ENCODE measurements around the gene SLC25A11.
A peak's percentile ranks its signal among the peaks of the same experiment; 100 is the strongest.
"Not testable (repeated sequence)": the region's sequence is repeated elsewhere in the genome, so short reads cannot be mapped to it uniquely, and the experiment has no call there.

SLC25A11 gene

DNA sequence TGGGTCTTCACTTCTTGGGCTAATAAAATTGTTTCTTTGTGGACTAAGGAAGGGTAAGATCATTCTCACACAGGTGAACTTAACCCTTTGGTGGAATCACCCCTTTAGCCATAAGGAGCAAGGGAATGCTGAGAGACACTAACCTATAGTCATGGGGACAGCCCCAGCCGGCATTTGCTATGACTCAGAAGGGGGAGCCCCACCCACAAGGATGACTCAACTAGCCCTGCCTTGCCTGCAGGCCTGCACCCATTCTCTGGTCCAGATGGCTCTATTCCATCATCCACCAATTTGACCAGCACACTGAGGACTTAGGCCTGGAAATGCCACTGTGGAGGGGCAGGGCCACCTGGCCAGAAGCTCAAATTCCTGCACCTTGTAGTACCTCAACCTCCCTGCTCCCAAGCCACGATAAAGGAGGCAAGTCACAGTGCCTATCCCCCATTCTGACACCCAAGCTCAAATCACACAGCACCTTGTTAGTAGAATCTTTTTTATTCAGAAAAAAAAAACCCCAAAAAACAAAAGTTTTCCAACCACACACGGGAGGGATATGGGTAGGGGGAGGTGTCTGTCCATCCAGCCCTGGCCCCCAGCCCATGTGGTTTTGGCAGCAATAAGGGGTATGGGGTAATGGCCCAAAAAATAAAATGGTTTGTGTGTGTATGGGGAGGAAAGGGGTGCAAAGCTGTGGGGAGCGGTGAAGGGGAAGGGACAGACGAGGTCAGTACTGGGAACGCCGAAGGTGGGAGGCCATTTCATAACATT lies 5.5 kb upstream of the SLC25A11 start:
- no peak for DNase-seq

DNA sequence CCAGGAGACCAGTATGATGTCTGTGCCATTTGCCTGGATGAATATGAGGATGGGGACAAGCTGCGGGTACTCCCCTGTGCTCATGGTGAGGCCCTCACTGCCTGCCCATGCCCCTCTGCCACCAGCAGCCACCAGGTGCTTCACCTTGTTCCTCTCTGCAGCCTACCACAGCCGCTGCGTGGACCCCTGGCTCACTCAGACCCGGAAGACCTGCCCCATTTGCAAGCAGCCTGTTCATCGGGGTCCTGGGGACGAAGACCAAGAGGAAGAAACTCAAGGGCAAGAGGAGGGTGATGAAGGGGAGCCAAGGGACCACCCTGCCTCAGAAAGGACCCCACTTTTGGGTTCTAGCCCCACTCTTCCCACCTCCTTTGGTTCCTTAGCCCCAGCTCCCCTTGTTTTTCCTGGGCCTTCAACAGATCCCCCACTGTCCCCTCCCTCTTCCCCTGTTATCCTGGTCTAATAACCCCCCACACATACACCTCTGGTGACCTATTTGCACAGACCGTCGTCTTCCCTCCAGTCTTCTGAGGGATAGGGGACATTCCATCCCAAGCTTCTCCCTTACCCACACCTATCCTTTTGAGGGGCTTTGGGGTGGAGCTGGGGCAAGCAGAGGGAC lies 4.8 kb upstream of the SLC25A11 start:
- DNase-seq, result no peak

DNA sequence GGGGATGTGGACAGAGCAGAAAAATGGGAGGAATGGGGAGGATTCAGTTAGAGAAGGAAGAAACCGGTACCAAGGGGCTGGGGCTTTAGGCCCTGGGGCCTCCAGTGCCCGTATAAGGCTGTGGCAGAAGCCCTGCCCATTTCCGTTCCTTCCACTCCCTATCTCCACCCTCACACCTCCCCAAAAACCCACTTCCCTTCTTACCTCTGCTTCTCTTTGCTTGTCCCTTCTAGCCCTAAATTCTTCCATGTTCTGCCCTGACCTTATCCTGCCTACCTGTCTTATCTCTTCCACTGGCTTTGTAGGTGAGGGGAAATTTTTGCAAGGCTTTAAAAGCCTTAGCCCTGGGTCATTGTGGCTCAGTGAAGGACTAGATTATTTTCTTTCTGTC lies 4.3 kb upstream of the SLC25A11 start:
- DNase-seq, result no peak

DNA sequence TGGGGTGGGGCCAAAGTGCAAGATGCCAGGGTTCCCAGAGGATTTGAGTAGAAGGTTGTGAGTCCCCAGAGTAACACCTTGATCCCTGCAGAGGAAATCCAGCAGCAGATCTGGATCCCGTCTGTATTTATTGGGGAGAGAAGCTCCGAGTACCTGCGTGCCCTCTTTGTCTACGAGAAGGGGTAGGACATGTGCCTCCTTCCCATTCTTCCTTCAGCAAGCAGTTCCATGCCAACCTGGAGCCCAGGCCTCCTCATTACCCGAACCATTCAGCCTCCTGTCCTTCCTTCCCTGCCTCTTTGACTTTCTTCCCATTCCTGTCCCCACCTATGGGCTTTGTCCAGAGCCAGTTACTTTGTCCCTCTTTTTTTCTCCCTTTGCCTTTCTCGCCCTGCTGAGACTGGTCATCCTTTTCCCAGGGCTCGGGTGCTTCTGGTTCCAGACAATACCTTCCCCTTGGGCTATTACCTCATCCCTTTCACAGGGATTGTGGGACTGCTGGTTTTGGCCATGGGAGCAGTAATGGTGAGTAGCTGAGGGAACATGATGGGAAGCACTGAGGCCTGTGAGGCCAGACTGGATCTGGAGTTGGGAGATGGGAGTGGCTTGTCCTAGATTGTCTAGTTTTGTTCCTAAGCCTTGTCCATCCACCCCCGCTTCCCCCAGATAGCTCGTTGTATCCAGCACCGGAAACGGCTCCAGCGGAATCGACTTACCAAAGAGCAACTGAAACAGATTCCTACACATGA lies 3.1 kb upstream of the SLC25A11 start:
- no peak for DNase-seq

DNA sequence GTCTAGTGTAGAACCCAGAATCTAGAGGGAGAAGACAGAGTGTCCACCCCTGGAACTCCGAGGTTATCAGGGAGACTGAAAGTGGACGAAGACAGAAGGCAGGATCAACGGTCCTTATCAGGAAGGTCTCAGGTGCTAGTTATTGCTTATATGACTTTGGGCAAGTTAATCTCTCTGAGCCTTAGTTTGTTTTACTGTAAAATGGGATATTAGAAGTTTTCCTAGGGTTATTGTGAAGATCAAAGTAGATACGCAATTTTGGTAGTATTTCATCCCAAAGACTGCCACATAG lies 1.4 kb upstream of the SLC25A11 start:
- no peak for DNase-seq

DNA sequence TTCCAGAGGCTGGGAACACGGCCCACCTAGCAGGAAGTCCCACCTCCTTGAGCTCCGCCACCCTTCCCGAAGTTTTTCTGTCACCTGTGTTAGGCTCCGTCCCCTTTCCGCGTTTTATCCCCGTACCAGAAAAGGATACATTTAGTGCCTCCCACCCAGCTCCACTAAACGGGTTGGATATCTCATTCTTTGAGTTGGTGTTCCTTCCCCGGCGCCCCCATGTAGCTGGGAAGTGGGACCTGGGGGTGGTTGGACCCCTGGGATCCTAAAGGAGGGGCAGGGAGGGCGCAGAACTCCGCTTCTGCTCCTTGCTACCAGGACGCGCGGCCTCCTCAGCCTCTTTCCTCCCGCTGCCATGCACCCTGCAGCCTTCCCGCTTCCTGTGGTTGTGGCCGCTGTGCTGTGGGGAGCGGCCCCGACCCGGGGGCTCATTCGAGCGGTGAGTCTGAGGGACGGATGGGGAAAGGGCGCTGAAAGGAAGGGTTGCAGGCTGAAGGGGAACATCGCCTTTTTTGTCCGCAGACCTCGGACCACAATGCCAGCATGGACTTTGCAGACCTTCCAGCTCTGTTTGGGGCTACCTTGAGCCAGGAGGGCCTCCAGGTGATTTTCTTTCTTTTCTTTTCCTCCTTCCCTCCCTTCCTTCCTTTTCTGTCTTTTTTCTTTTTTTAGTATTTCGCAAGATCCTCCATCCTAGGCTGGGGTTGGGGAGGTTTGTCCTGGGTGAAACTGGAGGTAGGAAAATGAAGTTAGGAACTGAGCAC lies 891 bp upstream of the SLC25A11 start:
- no peak for DNase-seq

DNA sequence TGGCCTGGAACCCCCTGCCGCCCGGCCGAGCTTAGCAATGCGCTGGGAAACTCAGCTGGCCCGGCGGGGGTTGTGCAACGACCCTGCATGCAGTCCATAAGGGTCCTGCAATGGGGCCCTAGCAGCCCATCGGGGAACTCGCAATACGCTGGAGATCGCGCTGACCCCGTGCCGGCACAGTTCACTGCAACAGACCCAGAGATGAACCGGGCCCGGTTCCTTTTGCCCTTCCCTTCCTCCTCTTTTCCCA lies 375 bp downstream of the SLC25A11 start:
- no peak for DNase-seq

DNA sequence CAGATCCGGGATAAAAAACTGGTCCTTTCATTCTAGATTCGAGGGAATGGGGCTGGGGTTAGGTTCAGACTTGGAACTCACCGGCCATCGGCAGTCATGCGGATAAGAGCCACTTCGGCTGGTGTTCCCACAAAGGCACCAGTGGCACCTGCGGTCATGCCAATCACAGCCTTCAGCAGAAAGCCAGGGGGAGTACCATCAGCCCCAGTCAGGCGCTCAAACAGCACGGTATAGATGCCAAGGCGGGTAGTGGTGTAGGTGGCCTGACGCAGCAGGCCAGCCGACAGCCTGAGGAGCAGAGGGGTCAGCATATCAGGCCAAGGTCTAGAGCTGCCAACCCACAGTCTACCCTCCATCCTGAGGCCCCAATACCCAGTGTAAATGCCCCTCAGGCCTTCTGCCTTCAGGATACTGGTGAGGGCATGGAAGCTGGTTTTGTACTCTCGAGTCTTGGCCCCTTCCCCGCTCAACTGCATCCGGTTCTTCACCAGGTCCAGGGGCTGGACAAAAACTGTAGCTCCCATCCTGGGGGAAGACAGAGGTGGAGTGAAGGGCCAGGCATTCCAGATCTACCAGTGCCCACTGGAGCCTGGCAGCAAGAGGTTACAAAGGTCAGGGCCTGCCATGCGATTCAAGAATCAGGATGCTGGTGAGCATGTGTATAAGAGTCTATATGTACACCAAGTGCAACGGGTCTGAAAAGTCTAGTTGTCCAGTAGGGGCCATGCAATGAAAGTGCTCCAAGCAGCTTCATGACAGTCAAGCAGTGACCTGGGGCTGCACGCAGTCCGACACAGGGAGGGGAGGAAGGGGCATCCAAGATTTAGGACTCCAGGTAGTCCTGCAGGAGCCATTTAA lies 929 bp downstream of the SLC25A11 start:
- DNase-seq, result no peak

DNA sequence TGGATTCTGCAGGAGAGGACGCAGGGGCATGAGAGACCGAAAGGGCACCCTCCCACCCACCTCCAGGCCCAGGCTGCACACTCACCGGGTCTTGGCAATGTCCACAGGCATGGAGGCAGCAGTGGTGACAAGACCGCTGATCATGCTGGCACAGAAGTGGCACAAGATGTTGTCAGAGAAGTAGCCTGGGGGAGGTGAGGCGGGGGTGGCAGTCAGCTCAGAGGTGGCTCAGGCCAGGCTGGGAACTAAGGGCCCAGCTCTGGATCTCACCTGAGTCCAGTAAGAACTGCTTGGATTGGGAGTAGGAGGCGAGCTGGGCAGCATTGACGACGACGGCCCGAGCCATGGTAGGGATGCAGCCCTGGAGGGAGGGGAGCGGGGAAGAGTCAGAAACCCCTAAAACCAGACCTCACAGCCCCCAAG lies 1.8 kb downstream of the SLC25A11 start:
- no peak for DNase-seq

DNA sequence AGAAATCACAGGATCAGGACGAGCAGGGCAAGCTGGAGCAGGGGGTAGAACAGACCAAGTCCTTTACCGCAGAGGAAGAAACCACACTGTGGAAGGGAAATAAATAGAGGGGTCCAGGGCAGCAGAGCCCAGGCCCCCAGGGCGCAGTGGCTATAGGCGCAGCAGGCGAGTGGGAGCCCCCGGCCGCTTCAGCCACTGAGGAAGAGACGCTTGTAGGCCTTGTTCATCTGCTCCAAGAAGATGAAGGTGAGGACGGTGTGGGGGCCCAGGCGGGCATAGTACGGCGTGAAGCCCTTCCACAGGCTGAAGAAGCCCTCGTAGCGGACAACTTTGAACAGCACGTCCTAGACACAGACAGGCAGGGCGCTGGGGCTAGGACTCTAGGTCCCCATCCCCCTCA lies 2.3 kb downstream of the SLC25A11 start:
- DNase-seq, result no peak

DNA sequence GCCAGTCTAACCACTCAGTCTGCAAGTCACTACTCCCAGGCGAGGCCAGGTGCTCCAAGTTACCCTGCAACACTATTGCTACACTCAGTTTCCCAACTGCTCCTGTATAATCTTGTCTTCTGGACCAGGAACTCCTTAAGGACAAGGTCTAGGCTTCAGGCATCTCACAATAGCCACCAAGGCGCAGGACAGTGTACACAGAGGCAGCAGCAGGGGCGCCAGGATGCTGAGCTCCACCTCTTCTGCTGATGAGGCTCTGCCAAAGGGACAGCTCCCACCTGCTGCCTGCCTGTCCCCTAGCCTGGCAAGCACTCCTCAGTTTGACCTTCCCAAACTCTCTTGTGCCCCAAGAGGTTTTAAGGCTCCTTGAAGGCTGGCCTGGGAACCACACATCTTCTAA lies 3.4 kb downstream of the SLC25A11 start:
- no peak for DNase-seq

DNA sequence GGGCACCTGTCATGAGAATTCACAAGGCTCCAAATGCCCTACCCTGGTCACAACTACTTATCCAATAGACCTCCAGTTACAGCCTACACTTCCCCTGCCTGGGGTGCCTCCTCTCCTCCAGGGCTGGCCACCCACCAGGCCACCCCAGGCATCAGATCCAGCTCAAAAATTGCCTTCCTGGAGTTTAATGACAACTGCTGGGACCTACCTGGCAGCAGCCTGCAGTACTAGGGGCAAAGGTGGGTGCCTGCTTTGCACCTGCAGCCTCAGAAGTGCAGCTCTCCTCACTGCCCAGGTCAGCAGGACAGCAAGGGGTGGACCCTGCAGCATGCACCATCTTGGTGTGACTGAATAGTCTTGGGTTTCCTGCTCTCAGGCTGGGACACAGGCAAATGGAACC lies 4.2 kb downstream of the SLC25A11 start:
- DNase-seq, result no peak

DNA sequence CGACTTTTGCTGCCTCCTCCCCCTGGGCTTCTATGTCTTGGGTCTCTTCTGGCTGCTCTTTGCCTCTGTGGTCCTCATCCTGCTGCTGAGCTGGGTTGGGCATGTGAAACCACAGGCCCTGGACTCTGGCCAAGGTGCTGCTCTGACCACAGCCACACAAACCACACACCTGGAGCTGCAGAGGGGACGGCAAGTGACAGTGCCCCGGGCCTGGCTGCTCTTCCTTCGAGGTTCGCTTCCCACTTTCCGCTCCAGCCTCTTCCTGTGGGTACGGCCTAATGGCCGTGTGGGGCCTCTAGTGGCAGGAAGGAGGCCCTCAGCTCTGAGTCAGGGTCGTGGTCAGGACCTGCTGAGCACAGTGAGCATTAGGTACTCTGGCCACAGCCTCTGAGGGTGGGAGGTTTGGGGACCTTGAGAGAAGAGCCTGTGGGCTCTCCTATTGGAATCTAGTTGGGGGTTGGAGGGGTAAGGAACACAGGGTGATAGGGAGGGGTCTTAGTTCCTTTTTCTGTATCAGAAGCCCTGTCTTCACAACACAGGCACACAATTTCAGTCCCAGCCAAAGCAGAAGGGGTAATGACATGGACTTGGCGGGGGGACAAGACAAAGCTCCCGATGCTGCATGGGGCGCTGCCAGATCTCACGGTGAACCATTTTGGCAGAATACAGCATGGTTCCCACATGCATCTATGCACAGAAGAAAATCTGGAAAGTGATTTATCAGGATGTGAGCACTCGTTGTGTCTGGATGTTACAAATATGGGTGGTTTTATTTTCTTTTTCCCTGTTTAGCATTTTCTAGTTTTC lies 5.5 kb downstream of the SLC25A11 start:
- peak in 1 of 2 experiments; percentile 48 for DNase-seq

DNA sequence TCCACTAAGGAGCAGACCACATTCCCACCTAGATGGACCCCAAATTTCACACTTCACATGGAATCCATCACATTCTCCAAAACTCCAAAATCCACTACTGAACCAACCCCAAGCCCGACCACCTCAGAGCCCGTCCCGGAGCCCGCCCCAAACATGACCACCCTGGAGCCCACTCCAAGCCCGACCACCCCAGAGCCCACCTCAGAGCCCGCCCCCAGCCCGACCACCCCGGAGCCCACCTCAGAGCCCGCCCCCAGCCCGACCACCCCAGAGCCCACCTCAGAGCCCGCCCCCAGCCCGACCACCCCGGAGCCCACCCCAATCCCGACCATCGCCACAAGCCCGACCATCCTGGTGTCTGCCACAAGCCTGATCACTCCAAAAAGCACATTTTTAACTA lies 6.2 kb downstream of the SLC25A11 start:
- no peak for DNase-seq

DNA sequence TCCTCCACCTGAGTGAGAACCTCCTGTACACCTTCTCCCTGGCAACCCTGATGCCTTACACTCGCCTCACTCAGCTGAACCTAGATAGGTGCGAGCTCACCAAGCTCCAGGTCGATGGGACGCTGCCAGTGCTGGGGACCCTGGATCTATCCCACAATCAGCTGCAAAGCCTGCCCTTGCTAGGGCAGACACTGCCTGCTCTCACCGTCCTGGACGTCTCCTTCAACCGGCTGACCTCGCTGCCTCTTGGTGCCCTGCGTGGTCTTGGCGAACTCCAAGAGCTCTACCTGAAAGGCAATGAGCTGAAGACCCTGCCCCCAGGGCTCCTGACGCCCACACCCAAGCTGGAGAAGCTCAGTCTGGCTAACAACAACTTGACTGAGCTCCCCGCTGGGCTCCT lies 7.1 kb downstream of the SLC25A11 start:
- no peak for DNase-seq

DNA sequence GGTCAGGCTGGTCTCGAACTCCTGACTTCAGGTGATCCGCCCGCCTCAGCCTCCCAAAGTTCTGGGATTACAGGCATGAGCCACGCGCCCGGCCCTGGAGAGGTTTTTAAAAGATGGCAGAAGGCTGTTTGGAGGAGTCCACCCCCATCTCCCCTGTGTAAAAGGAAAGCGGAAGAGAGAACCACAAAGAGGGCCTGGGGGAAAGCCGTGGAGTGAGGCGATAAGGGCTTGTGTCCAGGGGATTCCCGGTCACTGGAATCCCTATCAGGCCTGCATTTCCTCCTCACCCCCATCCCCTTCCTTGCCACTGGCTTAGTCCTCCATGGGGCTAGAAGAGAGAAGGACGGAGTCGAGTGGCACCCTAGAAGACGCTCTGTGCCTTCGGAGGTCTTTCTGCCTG lies 7.9 kb downstream of the SLC25A11 start, which contains the start of gene GP1BA:
Gene GP1BA (plus strand): TSS at position 315 of the 400 bp plus-strand sequence. CDS start 328 bp downstream, outside the sequence.
- DNase-seq, result no peak

DNA sequence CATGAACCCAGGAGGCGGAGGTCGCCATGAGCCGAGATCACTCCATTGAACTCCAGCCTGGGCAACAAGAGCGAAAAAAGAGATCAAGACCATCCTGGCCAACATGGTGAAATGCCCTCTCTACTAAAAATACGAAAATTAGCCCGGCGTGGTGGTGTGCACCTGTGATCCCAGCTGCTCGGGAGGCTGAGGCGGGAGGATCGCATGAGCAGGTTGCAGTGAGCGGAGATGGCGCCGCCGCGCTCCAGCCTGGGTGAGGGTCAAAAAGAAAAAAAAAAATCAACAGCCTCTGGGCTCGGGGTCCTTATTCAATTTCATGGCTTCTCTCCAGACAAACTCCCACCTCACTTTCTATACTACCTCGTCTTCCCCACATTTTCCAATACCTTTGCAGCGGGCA lies 11.0 kb downstream of the SLC25A11 start:
- DNase-seq, result no peak

DNA sequence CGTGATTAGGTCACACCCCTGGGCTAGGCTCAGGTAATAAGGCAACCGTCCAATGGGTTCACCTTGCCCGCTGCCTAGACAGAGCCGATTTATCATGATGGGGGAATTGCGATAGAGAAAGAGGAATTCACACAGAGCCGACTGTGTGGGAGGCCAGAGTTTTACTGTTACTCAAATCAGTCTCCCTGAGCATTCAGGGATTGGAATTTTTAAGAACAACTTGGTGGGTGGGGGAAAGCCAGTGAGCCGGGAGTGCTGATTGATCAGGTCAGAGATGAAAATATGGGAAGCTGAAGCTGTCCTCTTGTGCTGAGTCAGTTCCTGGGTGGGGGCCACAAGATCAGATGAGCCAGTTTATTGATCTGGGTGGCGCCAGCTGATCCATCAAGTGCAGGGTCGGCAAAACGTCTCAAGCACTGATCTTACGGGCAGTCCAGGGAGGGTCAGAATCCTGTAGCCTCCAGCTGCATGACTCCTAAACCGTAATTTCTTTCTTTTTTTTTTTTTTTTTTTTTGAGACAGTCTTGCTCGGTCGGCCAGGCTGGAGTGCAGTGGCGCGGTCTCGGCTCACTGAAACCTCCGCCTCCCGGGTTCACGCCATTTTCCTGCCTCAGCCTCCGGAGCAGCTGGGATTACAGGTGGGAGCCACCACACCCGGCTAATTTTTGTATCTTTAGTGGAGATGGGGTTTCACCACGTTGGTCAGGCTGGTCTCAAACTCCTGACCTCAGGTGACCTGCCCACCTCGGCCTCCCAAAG lies 13.1 kb downstream of the SLC25A11 start:
- DNase-seq, result not testable (repeated sequence)

DNA sequence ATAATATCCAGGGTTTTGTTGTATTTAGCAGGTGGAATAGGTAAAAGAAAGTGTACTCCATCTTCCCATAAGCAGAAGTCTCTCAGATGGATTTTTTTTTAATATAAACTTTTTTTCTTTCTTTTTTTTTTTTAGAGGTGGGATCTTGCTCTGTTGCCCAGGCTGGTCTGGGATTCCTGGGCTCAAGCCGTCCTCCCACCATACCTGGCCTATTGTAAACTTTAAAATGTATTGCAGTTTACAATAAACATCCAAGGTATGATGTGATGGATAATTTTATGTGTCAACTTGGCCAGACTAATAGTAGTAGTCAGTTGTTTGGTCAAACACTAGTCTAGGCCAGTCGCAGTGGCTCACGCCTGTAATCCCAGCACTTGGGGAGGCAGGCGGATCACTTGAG lies 18.5 kb downstream of the SLC25A11 start:
- DNase-seq, result no peak

DNA sequence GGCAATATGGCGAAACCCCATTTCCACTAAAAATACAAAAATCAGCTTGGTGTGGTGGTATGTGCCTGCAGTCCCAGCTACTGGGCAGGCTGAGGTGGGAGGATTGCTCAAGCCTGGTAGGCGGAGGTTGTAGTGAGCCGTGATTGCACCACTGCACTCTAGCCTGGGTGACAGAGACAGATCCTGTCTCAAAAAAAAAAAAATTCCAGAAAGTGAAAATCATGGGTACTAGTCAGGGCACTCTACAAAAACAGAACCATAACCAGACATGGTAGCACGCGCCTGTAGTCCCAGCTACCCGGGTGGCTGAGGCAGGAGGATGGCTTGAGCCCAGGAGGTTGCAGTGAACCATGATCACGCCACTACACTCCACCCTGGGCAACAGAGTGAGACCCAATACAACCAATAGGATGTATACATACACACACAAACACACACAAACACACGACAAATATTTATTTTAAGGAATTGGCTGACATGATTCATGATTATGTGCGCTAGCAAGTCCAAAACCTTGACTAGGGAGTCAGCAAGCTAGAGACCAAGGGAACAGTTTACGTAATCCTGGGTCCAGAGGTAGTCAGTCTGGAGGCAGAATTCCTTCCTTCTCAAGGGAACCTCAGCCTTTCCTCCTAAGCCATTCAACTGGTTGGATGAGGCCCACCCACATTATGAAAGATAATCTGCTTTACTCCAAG lies 19.3 kb downstream of the SLC25A11 start:
- no peak for DNase-seq

Measured in NCI-H526 (cell line).